ENCODE measurements around the gene GTF3C5.

GRCh38 chr9:133066181-133066983 lies 35.6 kb downstream of the GTF3C5 start:
- TF ChIP-seq EZH2 (IDR thresholded peaks at IDR 0.05) (no peak), POLR2AphosphoS5 (IDR thresholded peaks at IDR 0.05; ENCODE audit: borderline replicate concordance, low read depth, low read length) (no peak), FOXP2 (optimal IDR thresholded peaks at IDR 0.05; ENCODE audit: control extremely low read depth, extremely low read length, insufficient read depth) (no peak)
